Neuronal stem cell (in vitro differentiated cells): Measurements from ENCODE around the gene DEFB112.

Experiments
- DNase-seq: peaks from one replicate; pipeline ENCODE4 v3.0.0-alpha.2; 2013; ENCODE audit warnings: low spot score
- H2AFZ ChIP-seq: one replicate; pipeline ENCODE4 v1.6.1; 2013; ENCODE audit warnings: mild to moderate bottlenecking, low read length, inconsistent platforms
- H2AK5ac ChIP-seq: 2 replicates; pipeline ENCODE4 v1.6.1; 2013; ENCODE audit warnings: low read depth, mild to moderate bottlenecking, inconsistent platforms, low read length, moderate library complexity, mixed read lengths
- H2BK120ac ChIP-seq: 2 replicates; pipeline ENCODE4 v1.6.1; 2013; ENCODE audit warnings: low read depth, mild to moderate bottlenecking, inconsistent platforms, low read length, moderate library complexity, mixed read lengths
- H2BK12ac ChIP-seq: one replicate; pipeline ENCODE4 v1.6.1; 2013; ENCODE audit warnings: low read length, inconsistent platforms
- H2BK15ac ChIP-seq: 2 replicates; pipeline ENCODE4 v1.6.1; 2013; ENCODE audit warnings: mild to moderate bottlenecking, low read length, inconsistent platforms, mixed read lengths
- H2BK5ac ChIP-seq: one replicate; pipeline ENCODE4 v1.6.1; 2013; ENCODE audit warnings: inconsistent platforms, mild to moderate bottlenecking, low read length, moderate library complexity
- H3K14ac ChIP-seq: one replicate; pipeline ENCODE4 v1.6.1; 2013; ENCODE audit warnings: low read length, inconsistent platforms
- H3K18ac ChIP-seq: 2 replicates; pipeline ENCODE4 v1.6.1; 2013; ENCODE audit warnings: low read length, inconsistent platforms
- H3K23ac ChIP-seq: 2 replicates; pipeline ENCODE4 v1.6.1; 2013; ENCODE audit warnings: low read depth, mild to moderate bottlenecking, mixed read lengths, low read length, inconsistent platforms; ENCODE audit not compliant: poor library complexity
- H3K27ac ChIP-seq: replicated peaks from 3 replicates; pipeline ENCODE4 v1.5.1; 2013; ENCODE audit warnings: low read length, inconsistent platforms
- H3K27me3 ChIP-seq, 3 experiments: 2 replicates each; pipeline ENCODE4 v1.6.1; 2013; ENCODE audit warnings: low read length in 3 of 3, mild to moderate bottlenecking in 2 of 3, inconsistent platforms in 1 of 3, low read depth in 1 of 3, mixed read lengths in 1 of 3, moderate library complexity in 1 of 3; ENCODE audit not compliant: control insufficient read depth in 3 of 3, insufficient read depth in 3 of 3
- H3K36me3 ChIP-seq, 2 donors: replicated peaks in 1 of 2; 2 replicates each; pipeline ENCODE4 v1.6.1; 2013; ENCODE audit warnings: low read length in 2 of 2; ENCODE audit not compliant: control insufficient read depth in 2 of 2, insufficient read depth in 2 of 2
- H3K4ac ChIP-seq: 2 replicates; pipeline ENCODE4 v1.6.1; 2013; ENCODE audit warnings: inconsistent platforms, mild to moderate bottlenecking, low read length, moderate library complexity
- H3K4me1 ChIP-seq, 2 donors: 1 replicate in 1 of 2; 2 replicates in 1 of 2; pipeline ENCODE4 v1.6.1; 2013; ENCODE audit warnings: low read length in 2 of 2, low read depth in 1 of 2; ENCODE audit not compliant: control insufficient read depth in 2 of 2, insufficient read depth in 1 of 2
- H3K4me2 ChIP-seq: one replicate; pipeline ENCODE4 v1.6.1; 2013; ENCODE audit warnings: mild to moderate bottlenecking, low read length, inconsistent platforms; ENCODE audit not compliant: insufficient read depth, poor library complexity, severe bottlenecking
- H3K4me3 ChIP-seq, 2 donors: 2 replicates each; pipeline ENCODE4 v1.5.1; 2013; ENCODE audit warnings: low read length in 2 of 2, mild to moderate bottlenecking in 2 of 2, inconsistent platforms in 1 of 2, moderate library complexity in 1 of 2
- H3K79me1 ChIP-seq: one replicate; pipeline ENCODE4 v1.6.1; 2013; ENCODE audit warnings: low read depth, mild to moderate bottlenecking, inconsistent platforms, low read length, moderate library complexity
- H3K9ac ChIP-seq: one replicate; pipeline ENCODE4 v1.6.1; 2013; ENCODE audit warnings: mild to moderate bottlenecking, low read depth, low read length, inconsistent platforms; ENCODE audit not compliant: poor library complexity
- H3K9me3 ChIP-seq, 2 donors: replicated peaks in 1 of 2; 2 replicates each; pipeline versions ENCODE3 to v1.6.1; 2013; ENCODE audit warnings: low read length in 2 of 2, mild to moderate bottlenecking in 2 of 2, inconsistent platforms in 1 of 2, low read depth in 1 of 2, mixed read lengths in 1 of 2, moderate library complexity in 1 of 2; ENCODE audit not compliant: control insufficient read depth in 2 of 2, insufficient read depth in 1 of 2
- H4K8ac ChIP-seq: one replicate; pipeline ENCODE4 v1.6.1; 2013; ENCODE audit warnings: low read depth, mild to moderate bottlenecking, inconsistent platforms, low read length, moderate library complexity
- H4K91ac ChIP-seq: one replicate; pipeline ENCODE4 v1.6.1; 2013; ENCODE audit warnings: low read length, low read depth, mild to moderate bottlenecking, inconsistent platforms; ENCODE audit not compliant: poor library complexity
- whole genome bisulfite sequencing, 2 donors: extraction: QIAGEN DNeasy Blood & Tissue Kit; methylation state at CpG; one replicate each; pipeline ENCODE4 v1.1.7; 2013; ENCODE audit warnings: missing lambda C conversion rate in 2 of 2, mixed read lengths in 1 of 2; ENCODE audit not compliant: insufficient read length in 2 of 2, insufficient replicate concordance in 1 of 2; ENCODE audit errors: extremely low coverage in 2 of 2; 5-methylcytosine and 5-hydroxymethylcytosine counted together

The DEFB112 gene

GRCh38 chr6:50093938-50094272, 44.2 kb upstream of the DEFB112 start:
- no peaks in the 10 kb centered on the region for H3K36me3 ChIP-seq
- H3K4me2 ChIP-seq: no peak overlapping the region
- H3K4me1 ChIP-seq: no peaks in the 10 kb centered on the region
- no peak overlapping the region for H2BK15ac ChIP-seq
- no peak overlapping the region for H4K91ac ChIP-seq
- no peak overlapping the region for H2BK5ac ChIP-seq
- H3K4ac ChIP-seq: no peak overlapping the region
- H3K9me3 ChIP-seq: no peaks in the 10 kb centered on the region
- H3K23ac ChIP-seq: no peak overlapping the region
- H4K8ac ChIP-seq: no peak overlapping the region
- no peak overlapping the region for H3K18ac ChIP-seq
- DNase-seq: no peak
- H3K4me3 ChIP-seq: no peak overlapping the region
- WGBS, 2 donors: no CpG with 5 or more reads among the region's 1 CpG
- H2BK12ac ChIP-seq: no peak overlapping the region
- no peaks in the 10 kb centered on the region for H3K79me1 ChIP-seq
- H3K9ac ChIP-seq: no peak overlapping the region
- H3K27me3 ChIP-seq: no peaks in the 10 kb centered on the region
- no peak overlapping the region for H2AK5ac ChIP-seq
- no peak overlapping the region for H2BK120ac ChIP-seq
- H3K14ac ChIP-seq: no peak overlapping the region
- H3K27ac ChIP-seq: no peak overlapping the region
- H2AFZ ChIP-seq: no peak overlapping the region

- Histone ChIP-seq H3K9ac (no peak overlapping the region), H2AFZ (no peak overlapping the region), H3K9me3 (no peaks in the 10 kb centered on the region), H2BK5ac (no peak overlapping the region), H3K4me1 (no peaks in the 10 kb centered on the region), H4K8ac (no peak overlapping the region), H2BK120ac (no peak overlapping the region), H2BK15ac (no peak overlapping the region), H3K18ac (no peak overlapping the region), H3K4me3 (no peak overlapping the region), H3K4me2 (no peak overlapping the region), H3K14ac (no peak overlapping the region), H3K23ac (no peak overlapping the region), H3K79me1 (no peaks in the 10 kb centered on the region), H3K4ac (no peak overlapping the region), H3K27me3 (no peaks in the 10 kb centered on the region), H3K27ac (no peak overlapping the region), H4K91ac (no peak overlapping the region), H2BK12ac (no peak overlapping the region), H3K36me3 (no peaks in the 10 kb centered on the region), H2AK5ac (no peak overlapping the region)
- no CpG with 5 or more reads among the region's 7 CpGs for WGBS, 2 donors
- no peak for DNase-seq
Measured at GRCh38 chr6:50093116-50093937, 43.6 kb upstream of the DEFB112 start.

DNA sequence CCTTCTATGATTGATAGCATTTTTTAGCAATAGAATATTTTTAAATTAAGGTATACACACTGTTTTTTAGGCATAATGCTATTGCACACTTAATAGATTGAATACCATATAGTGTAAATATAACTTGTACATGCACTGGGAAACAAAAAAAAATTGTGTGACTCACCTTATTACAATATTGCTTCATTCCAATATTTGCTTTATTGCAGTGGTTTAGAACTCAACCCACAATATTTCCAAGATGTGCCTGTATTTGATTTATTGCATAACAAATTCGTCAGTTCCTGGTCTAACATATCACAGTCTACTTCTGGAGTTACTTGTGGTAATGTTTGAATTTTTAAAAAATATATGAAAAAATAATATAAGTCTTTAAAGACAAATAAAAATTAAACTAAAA, 41.9 kb upstream of the DEFB112 start:
- Histone ChIP-seq H4K91ac (no peak overlapping the region), H3K9me3 (no peaks in the 10 kb centered on the region), H3K27me3 (no peaks in the 10 kb centered on the region), H4K8ac (no peak overlapping the region), H3K18ac (no peak overlapping the region), H2BK15ac (no peak overlapping the region), H3K36me3 (no peaks in the 10 kb centered on the region), H3K9ac (no peak overlapping the region), H3K4me2 (no peak overlapping the region), H3K14ac (no peak overlapping the region), H3K79me1 (no peaks in the 10 kb centered on the region), H3K23ac (no peak overlapping the region), H2BK120ac (no peak overlapping the region), H2BK12ac (no peak overlapping the region), H3K4me1 (no peaks in the 10 kb centered on the region), H2AFZ (no peak overlapping the region), H2AK5ac (no peak overlapping the region), H3K4ac (no peak overlapping the region), H2BK5ac (no peak overlapping the region), H3K4me3 (no peak overlapping the region), H3K27ac (no peak overlapping the region)
- DNase-seq: no peak
- WGBS, 2 donors: no CpG with 5 or more reads among the region's 1 CpG

DNA sequence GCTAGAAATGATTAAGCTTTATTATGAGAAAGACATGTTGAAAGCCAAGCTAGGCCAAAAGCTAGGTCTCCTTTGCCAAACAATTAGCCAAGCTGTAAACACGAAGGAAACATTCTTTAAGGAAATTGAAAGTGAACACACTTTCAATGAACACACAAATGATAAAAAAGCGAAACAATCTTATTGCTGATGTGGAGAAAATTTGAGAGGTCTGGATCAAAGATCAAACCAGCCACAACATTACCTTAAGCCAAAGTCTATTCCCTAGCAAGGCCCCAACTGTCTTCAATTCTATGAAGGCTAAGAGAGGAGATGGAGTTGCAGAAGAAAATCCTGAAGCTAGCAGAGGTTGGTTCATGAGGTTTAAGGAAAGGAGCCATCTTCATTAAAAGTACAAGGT, 40.2 kb upstream of the DEFB112 start:
- Histone ChIP-seq H3K4ac (no peak overlapping the region), H3K4me2 (no peak overlapping the region), H2BK5ac (no peak overlapping the region), H3K9ac (no peak overlapping the region), H3K27me3 (no peaks in the 10 kb centered on the region), H3K36me3 (no peaks in the 10 kb centered on the region), H2AFZ (no peak overlapping the region), H2BK15ac (no peak overlapping the region), H3K27ac (no peak overlapping the region), H3K23ac (no peak overlapping the region), H2BK12ac (no peak overlapping the region), H3K4me3 (no peak overlapping the region), H2BK120ac (no peak overlapping the region), H3K79me1 (no peaks in the 10 kb centered on the region), H3K18ac (no peak overlapping the region), H3K9me3 (no peaks in the 10 kb centered on the region), H4K91ac (no peak overlapping the region), H3K14ac (no peak overlapping the region), H2AK5ac (no peak overlapping the region), H3K4me1 (no peaks in the 10 kb centered on the region), H4K8ac (no peak overlapping the region)
- DNase-seq: no peak
- no CpG with 5 or more reads among the region's 2 CpGs for WGBS, 2 donors
